ENCODE results near the gene TOGARAM1. TPM values are rescaled to one million over a fixed set of nuclear protein-coding genes. Genes with fewer than 3 reads are reported as not detected.

TOGARAM1 gene
- total RNA-seq, 4 donors from 2014 or later = 13.7 to 37.2 (median 25.3) TPM

DNA sequence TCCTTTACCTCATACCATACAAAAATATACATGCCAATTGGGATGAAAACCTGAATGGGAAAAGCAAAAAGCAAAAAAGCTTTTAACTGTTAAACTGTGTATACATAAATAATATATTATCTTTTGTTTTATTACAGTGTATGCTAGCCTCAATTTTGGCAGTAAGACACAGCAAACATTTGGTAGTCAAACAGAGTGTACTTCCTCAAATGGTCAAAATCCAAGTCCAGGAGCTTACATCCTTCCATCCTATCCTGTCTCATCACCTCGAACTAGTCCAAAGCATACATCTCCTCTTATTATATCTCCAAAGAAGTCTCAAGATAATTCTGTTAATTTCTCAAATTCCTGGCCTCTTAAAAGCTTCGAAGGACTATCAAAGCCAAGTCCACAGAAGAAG, 41.9 kb downstream of the TOGARAM1 start:
- no peak for TF ChIP-seq POLR2A (IDR thresholded peaks at IDR 0.05)
- TF ChIP-seq, protein P1, sequence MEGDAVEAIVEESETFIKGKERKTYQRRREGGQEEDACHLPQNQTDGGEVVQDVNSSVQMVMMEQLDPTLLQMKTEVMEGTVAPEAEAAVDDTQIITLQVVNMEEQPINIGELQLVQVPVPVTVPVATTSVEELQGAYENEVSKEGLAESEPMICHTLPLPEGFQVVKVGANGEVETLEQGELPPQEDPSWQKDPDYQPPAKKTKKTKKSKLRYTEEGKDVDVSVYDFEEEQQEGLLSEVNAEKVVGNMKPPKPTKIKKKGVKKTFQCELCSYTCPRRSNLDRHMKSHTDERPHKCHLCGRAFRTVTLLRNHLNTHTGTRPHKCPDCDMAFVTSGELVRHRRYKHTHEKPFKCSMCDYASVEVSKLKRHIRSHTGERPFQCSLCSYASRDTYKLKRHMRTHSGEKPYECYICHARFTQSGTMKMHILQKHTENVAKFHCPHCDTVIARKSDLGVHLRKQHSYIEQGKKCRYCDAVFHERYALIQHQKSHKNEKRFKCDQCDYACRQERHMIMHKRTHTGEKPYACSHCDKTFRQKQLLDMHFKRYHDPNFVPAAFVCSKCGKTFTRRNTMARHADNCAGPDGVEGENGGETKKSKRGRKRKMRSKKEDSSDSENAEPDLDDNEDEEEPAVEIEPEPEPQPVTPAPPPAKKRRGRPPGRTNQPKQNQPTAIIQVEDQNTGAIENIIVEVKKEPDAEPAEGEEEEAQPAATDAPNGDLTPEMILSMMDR (IDR thresholded peaks at IDR 0.05) = no peak
- H3K27me3 ChIP-seq = no peaks in the 10 kb centered on the region
- H3K9me3 ChIP-seq = no peaks in the 10 kb centered on the region
- no peak for DNase-seq
- no peak overlapping the region for H3K4me3 ChIP-seq
- no peaks in the 10 kb centered on the region for H3K4me1 ChIP-seq
- H3K27ac ChIP-seq = no peak overlapping the region
- peaks cover 0 to 18% (median 0%) of the 10 kb centered on the region in 3 donors for H3K36me3 ChIP-seq

DNA sequence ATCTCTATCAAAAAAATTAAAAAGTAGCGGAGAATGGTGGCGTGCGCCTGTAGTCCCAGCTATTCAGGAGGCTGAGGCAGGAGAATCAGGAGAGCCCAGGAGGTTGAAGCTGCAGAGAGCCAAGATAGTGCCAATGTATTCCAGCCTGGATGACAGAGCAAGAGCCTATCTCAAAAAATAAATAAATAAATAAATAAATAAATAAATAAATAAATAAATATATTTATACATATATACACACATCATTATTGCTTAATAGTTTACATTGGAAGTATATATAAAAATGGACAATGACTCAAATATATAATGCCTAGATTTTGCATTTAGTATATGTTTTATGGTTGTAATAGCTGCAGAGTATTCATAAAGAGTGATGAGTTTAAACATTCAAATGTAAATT, 53.1 kb downstream of the TOGARAM1 start:
- Histone ChIP-seq H3K4me1 (no peaks in the 10 kb centered on the region), H3K36me3 (peaks cover 0 to 10% (median 0%) of the 10 kb centered on the region in 3 donors), H3K4me3 (no peak overlapping the region), H3K27ac (no peak overlapping the region), H3K27me3 (no peaks in the 10 kb centered on the region), H3K9me3 (no peaks in the 10 kb centered on the region)
- TF ChIP-seq POLR2A (IDR thresholded peaks at IDR 0.05) = no peak
- TF ChIP-seq, protein P1 (IDR thresholded peaks at IDR 0.05) = no peak
- no peak for DNase-seq

DNA sequence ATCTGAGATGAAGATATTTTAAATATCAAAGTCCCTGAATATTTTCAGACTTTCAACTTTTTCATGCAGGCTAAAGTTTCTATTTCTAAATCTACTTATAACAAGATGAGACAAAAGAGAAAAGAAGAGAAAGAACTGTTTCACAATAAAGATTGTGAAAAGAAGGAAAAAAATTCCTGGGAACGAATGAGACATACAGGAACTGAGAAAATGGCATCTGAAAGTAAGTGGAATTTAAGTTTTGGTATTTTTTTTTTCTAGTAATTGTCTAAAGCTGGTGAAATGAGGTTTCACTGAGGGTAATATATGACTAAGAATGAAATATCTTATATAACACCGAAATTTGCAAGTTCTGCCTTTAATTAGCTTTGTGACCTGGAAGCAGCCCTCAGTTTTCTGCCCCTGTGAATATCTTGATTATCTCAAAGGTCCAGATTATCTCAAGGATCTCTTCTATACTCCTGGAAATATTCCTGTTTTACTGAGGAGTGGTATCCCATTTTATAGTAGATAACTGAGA, 66.2 kb downstream of the TOGARAM1 start:
- no peaks in the 10 kb centered on the region for H3K27me3 ChIP-seq
- H3K9me3 ChIP-seq = no peaks in the 10 kb centered on the region
- DNase-seq = no peak
- H3K4me3 ChIP-seq = no peak overlapping the region
- TF ChIP-seq, protein P1 (IDR thresholded peaks at IDR 0.05) = no peak
- no peak for TF ChIP-seq POLR2A (IDR thresholded peaks at IDR 0.05)
- H3K27ac ChIP-seq = no peak overlapping the region
- H3K36me3 ChIP-seq = peaks cover 0 to 45% (median 0%) of the 10 kb centered on the region in 3 donors
- no peaks in the 10 kb centered on the region for H3K4me1 ChIP-seq

DNA sequence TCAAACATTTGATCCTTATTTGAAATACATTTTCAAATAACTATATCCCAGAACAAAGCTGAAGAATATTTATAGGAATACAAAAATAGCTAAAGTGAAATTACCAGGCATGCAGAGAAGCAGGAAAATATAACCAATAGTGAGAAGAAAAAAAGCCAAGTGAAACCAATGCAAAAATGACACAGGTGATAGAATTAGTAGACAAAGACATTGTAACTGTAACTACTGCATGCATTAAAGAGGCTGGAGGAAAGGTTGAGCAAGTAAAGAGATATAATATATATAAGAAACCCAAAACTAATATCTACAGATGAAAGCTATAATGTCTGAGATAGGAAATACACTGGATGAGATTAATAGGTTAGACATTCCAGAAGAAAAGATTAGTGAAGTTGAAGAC, 72.7 kb downstream of the TOGARAM1 start:
- TF ChIP-seq POLR2A (IDR thresholded peaks at IDR 0.05) = no peak
- TF ChIP-seq, protein P1 (IDR thresholded peaks at IDR 0.05) = no peak
- H3K27me3 ChIP-seq = no peaks in the 10 kb centered on the region
- no peaks in the 10 kb centered on the region for H3K9me3 ChIP-seq
- peaks cover 0 to 37% (median 0%) of the 10 kb centered on the region in 3 donors for H3K36me3 ChIP-seq
- DNase-seq = no peak
- H3K27ac ChIP-seq = no peak overlapping the region
- H3K4me3 ChIP-seq = no peak overlapping the region
- H3K4me1 ChIP-seq = no peaks in the 10 kb centered on the region

DNA sequence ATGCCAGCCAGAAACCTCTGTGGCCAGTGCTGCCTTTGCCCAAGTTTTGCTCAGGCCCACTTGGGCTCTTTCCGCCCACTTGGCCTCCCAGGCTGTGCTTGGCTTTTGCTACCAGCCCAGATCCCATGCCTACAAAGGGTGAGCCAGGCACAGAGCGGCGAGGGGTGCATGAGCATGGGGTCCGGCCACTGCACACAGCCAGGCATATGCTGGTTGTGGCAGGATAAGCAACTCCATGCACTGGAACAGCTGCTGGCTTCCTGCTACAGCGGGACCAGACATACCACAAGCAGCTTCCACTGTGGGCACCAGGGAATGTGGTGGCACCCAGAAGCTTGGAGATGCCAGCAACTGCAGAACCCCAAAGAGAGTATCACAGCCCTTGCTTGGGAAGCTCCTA, 76.3 kb downstream of the TOGARAM1 start:
- TF ChIP-seq POLR2A (IDR thresholded peaks at IDR 0.05) = no peak
- TF ChIP-seq, protein P1 (IDR thresholded peaks at IDR 0.05) = no peak
- Histone ChIP-seq H3K36me3 (peaks cover 0 to 25% (median 0%) of the 10 kb centered on the region in 3 donors), H3K27ac (no peak overlapping the region), H3K4me3 (no peak overlapping the region), H3K9me3 (no peaks in the 10 kb centered on the region), H3K27me3 (no peaks in the 10 kb centered on the region), H3K4me1 (no peaks in the 10 kb centered on the region)
- DNase-seq = no peak

DNA sequence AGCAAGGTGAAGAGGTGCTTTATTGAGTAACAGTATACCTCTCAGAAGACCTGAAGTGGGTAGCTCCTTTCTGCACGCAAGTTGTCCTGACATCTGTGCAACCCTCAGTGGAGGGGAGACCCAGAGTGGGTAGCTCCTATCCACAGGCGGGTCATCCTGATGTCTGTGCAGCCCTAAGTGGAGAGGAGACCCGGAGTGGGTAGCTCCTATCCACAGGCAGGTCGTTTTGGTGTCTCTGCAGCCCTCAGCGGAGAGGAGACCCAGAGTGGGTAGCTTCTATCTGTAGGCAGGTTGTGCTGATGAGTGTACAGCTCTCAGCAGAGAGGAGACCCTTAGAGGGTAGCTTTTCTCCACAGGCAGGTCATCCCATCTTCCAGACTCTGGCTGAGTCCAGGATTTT, 76.9 kb downstream of the TOGARAM1 start:
- Histone ChIP-seq H3K27me3 (no peaks in the 10 kb centered on the region), H3K4me3 (no peak overlapping the region), H3K4me1 (no peaks in the 10 kb centered on the region), H3K27ac (no peak overlapping the region), H3K36me3 (peaks cover 0 to 25% (median 0%) of the 10 kb centered on the region in 3 donors), H3K9me3 (no peaks in the 10 kb centered on the region)
- DNase-seq = no peak
- no peak for TF ChIP-seq POLR2A (IDR thresholded peaks at IDR 0.05)
- TF ChIP-seq, protein P1 (IDR thresholded peaks at IDR 0.05) = no peak

Measured in Peyer's patch (tissue), 4 donors.